Measurements from ENCODE around the gene HS1BP3.

DNA sequence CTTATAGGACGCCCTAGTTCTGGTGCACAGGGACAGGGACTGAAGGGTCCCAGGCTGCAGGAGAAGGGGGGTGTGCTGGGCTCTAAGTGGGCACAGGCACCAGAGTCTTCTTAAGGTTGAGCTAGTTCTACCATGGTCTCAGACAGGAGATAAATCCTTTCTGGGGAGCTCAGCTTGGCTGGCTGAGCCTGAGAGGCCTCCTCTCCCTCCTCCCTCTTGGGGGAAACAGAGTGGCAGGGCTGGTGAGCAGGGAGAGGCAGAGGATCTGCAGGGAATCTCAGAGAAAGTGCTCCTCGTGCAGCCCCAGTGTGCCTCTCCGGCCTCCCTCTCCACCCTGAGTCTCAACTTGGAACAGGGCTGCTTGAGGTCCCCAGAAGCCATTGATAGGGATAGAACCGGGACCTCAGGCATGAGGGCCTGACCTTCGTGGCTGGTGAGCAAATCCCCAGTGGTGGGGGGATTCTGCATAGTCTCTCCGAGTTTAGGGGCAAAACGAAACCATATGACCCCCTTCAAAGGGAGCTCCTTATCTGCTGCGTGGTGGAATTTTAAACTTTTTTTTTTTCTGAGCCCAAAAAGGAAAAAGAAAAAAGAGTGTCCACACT, 18.1 kb upstream of the HS1BP3 start:
- TF ChIP-seq, protein P1, sequence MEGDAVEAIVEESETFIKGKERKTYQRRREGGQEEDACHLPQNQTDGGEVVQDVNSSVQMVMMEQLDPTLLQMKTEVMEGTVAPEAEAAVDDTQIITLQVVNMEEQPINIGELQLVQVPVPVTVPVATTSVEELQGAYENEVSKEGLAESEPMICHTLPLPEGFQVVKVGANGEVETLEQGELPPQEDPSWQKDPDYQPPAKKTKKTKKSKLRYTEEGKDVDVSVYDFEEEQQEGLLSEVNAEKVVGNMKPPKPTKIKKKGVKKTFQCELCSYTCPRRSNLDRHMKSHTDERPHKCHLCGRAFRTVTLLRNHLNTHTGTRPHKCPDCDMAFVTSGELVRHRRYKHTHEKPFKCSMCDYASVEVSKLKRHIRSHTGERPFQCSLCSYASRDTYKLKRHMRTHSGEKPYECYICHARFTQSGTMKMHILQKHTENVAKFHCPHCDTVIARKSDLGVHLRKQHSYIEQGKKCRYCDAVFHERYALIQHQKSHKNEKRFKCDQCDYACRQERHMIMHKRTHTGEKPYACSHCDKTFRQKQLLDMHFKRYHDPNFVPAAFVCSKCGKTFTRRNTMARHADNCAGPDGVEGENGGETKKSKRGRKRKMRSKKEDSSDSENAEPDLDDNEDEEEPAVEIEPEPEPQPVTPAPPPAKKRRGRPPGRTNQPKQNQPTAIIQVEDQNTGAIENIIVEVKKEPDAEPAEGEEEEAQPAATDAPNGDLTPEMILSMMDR (IDR thresholded peaks at IDR 0.05; ENCODE audit: insufficient read depth, low read length, poor library complexity, severe bottlenecking): no peak
- no peak for TF ChIP-seq EZH2phosphoT487 (conservative IDR thresholded peaks at IDR 0.05; ENCODE audit: low read length)
